SKM-1 treated with dmso at 0.1 percent for 144 hours (cell line): Measurements from ENCODE around the gene NECTIN1.
A peak's percentile ranks its signal among the peaks of the same experiment; 100 is the strongest.

Source experiments
- DNase-seq: peaks from one replicate; lab custom pipeline; 2025; ENCODE audit not compliant: unreplicated experiment; lab: John Stamatoyannopoulos, UW

The NECTIN1 gene

GRCh38 chr11:119734788-119735187, 5.8 kb upstream of the NECTIN1 start:
- DNase-seq: no peak

DNA sequence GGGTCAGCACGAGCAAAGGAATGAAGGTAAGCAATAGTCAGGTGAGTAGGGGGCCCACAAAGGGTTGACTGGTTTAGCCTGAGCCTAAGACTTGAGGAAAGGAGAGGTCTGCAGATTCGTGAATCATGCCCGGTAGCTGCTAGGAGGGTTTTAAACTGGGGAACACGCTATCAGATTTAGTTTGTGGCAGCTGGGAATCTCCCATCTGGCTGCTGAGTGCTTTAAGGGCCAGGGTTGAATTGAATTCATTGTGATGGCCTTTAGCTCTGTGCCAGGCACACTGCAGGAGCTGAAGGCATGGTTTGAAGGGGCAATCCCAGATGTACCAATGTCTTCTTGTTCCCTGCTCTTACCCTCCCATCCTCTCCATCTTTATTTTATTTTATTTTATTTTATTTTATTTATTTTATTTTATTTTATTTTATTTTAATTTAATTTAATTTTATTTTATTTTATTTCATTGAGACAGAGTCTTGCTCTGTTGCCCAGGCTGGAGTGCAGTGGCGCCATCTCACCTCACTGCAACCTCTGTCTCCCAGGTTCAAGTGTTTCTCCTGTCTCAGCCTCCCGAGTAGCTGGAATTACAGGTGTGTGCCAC, 1.9 kb upstream of the NECTIN1 start:
- no peak for DNase-seq

- DNase-seq: peak; percentile 18
These were observed 1.1 kb upstream of the NECTIN1 start for GRCh38 chr11:119729951-119730613.

DNA sequence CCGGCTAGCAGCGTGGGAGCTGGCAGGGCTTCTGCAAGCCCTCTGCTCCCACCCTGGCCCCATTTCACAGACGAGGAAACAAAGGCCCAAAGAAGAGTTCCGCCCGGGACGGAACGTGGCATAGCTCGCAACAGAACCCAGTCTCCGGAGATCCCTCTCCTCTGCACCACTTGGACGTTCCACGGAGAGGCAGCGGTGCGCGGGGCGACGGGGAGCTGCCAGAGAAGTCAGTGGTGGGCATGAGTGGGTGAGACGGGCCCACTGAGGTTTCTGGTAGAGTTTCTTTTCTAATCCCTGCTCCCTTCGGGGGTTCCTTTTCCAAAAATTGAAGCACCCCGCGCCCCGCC, 554 bp upstream of the NECTIN1 start:
- DNase-seq: no peak

DNA sequence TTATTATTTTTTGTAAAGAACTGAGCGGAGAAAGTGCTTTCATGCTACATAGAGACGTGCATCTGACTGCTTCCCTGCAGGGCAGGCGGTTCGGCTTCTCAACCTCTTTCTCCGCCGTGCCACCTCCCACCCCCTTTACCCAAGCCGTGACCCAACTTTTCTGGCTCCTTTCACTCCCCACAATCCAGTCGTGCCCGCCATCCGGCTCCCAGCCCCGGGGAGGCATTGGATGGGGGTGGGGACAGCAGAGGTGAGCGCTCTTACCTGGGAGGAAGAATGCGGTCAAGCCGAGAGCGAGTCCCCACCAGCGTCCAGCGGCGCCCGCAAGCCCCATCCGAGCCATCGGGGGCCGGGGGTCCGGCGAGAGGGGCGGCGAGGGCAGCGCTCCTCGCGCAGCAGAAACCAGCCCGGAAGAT, 781 bp downstream of the NECTIN1 start:
- no peak for DNase-seq

- no peak for DNase-seq
These were observed 1.4 kb downstream of the NECTIN1 start for GRCh38 chr11:119727523-119728151.

DNA sequence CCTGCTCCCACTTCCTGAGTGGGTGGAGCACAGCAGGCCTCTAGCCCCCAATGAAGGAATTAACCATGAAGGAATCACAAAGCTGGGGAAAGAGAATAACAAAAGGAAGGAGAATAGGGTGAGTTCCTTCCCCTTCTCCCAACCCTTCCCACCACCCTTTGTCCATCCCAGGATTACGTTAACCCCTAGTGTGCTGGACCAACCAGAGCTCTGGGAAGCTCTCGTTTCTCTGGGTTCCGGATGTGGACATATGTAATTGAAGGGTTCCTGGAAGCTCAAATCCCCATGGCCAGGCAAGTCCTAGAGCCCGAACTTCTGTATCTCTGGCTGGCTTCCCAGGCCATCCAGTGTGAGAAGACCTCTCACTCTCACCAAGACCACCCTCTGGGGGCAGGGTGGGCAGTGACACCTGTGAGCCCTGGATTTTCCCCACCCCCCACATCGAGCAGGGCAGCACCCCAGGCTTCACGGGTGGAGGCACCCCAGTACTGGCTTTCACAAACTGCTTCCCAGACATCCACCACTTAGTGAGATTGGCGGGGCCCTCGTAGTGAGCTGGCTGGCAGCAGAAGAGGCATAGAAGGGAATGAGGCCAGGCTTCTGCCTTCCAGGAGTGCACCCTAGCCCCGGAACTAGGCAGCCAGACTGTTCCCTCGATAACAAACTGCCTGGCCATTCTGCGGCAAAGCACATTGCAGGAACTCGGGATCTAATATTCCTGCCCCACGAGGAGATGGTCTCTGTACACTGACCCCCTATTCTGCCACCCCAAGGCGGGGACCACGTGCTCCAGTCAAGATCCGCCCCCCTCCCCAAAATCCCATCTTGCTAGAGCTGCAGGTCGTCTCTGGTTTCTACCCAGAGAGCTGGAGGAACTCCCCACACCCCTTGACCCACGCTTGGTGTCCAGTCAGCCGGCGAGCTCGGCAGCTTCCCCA, 2.1 kb downstream of the NECTIN1 start:
- DNase-seq: no peak

DNA sequence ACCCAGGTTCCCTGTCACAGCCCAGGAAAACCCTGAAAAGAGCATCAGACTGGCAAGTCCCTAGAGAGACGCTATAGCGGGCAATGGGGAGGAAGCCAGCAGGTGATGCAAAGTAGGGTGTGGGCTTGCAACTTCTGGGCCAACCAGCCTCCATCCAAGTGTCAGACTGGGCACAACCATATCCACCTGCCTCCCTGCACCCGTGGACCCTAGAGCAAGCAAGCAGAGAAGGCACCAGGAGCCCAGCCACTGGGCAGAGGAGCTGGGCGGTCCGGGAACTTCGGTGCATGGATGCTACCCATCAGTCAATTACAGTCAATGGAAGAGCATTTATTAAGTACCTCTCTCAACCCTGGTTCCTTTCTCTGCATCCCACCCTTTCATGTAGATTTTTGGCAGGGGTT, 2.8 kb downstream of the NECTIN1 start:
- no peak for DNase-seq

DNA sequence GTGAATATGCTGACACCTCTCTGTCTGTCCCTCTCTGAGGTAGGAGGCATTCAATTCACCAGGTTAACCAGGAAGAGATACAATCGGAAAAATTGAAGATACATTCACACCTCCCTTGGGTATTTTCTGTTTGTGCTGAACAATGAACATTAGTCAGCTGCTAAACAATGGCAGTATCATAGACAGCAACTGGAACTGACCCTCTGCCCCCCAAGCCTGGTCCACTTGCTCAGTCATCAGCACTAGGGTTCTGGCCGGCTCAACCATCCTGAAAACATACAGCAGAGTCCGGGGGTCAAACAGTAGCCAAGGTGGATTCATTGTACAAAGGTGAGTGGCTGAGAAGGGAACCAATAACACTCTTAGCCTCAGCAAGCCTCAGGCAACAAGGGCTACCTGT, 4.0 kb downstream of the NECTIN1 start:
- no peak for DNase-seq

GRCh38 chr11:119723952-119724325, 5.1 kb downstream of the NECTIN1 start:
- DNase-seq: no peak

DNA sequence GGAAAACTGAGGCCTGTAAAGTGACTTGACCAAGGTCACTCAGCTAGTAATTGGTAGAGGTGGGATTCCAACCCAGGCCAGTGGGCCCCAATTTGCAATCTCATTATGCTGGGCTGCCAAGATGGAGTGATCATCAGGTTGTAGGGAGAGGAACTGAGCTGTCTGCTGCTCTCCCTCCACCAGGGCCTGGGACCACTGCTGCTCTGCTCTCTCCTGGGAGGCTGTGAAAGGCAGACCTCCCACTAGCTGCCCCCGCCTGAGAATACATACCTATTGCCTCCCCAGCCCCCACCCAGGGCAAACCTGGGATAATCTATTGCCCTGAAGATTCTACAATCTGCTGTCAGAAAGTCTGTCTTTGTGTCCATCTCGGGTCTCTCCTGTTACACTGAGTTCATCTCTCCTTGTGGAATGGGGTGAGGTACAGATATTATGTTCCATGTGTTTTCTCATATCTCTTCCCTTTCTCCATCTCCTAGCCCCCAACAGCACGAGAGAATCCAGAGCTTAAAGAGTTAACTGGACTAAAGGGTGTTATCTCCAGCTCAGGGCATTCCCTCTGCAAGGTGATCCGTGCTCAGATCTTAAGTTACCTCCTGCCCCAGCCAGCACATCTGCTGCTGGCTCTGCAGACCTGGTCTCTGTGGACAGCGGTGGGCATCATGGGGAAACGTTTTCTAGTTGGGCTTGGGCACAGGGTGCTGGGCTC, 5.6 kb downstream of the NECTIN1 start:
- no peak for DNase-seq

GRCh38 chr11:119722281-119722794, 6.7 kb downstream of the NECTIN1 start:
- no peak for DNase-seq

DNA sequence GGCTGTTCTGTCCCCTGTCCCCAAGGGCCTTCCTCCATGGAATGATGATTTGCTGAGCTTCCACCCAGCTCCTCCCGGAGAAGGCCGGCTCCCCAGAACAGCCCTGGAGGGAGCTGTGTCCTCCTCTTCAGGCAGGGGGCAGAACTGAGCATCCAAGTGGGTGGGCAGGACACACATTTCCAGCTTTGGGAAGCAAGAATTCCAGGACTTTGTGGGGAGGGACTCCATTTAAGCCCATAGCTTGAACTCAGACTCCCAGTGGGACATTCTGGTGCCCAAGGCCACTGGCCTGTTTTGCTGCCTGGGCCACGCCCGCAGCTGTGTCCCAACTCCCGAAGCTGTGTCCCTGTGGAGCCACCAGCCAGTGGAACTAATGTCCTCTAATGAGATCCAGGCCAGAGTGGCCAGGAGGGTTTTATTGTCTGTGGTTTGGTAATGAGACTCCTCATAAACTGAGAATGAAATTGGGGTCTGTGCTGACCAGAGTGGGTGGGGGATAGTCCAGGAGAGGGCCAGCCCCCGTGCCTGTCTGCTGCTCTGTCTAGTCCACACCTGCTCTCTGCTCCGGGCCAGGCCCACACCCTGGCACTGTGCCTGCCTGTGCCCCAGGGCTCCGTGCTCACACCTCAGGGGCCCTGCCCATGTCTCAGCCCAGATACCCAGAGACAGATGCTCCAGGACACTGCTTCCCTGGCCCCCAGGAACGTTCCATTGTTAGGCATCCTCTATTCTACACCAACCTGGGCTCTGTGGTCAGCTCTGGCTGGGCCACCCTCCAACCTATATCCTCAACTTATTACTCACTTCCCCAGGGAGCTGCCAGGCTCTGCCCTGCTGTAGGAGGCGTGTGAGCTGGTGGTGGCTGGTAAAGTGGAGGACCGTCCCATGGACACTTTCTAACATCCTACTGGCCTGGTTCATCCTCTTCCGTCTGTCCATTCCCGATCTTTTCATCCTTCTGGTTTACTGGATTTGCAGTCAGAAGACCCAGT, 7.6 kb downstream of the NECTIN1 start:
- no peak for DNase-seq

- no peak for DNase-seq
These were observed 8.6 kb downstream of the NECTIN1 start for GRCh38 chr11:119720311-119720913.

DNA sequence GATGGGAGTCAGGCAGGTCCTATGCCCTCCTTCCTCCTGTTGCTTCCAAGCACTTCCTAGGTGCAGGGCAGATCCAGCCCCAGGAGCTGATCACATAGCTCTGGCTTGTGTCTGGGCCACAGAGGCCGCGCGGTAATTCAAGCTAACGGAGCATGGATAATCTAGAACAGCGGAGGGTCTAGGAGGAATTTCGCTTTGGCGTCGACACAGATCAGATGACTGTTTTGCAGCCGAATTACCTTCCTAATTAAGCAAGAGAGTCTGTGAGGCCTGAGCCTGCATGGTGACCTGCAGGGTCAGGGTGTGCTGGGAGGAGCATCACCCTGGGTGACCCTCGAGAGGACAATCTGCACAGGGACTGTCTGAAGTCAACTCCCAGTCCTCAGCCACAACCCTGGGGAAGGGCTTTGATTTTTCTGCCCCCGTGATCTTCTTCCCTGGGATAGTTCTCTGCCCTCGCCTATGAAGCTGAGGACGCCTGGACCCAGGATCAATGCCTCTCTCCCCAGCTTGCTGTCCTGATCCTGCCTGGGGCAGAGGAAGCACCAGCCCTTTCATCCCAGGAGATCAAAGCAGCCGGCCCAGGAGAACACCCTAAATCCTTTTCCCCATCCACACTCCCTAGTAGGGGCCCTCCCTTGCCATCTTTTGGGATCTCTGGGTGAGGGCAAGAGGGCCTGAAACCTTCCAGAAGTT, 11.0 kb downstream of the NECTIN1 start:
- DNase-seq: no peak

DNA sequence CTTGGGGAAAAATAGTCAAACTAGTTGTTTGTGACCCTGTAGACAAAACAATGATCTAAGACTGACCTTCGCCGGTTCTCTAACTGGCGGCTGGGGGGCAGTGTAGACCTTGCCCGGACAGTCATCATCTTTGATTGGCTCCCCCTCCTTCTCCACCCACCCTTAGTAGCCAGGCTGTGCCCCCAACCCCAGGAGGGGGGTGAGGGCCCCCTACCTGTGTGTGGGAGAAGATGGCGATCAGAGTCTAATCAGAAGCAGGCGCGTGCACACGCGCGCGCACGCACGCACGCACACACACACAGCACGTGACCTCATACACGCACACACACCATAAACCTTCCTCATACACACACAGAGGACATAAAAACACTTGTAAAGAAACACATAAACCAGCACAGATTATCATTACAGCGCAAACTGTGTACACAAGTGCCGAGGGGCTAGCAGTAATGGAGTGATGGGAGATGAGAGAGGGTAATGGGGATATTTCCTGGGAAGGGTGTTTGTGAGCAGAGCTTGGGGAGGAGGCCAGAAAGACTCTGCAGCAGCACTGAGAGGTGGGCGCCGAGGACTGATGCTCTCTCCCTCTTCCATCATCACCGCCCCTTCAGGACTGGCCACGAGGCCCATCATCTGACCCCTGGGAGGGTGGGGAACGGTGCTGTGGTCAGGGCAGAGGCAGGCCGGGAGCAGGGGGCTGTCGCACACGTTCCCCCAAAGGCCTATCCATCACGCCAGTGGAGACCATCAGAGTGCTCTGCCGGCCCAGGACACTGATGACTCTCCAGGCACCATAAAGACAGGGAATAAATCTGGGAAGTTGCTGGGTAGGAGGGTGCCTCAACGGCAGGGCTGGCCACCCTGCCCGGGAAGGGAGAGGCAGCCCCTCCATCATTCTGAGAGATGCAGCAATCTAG, 12.2 kb downstream of the NECTIN1 start:
- DNase-seq: no peak

DNA sequence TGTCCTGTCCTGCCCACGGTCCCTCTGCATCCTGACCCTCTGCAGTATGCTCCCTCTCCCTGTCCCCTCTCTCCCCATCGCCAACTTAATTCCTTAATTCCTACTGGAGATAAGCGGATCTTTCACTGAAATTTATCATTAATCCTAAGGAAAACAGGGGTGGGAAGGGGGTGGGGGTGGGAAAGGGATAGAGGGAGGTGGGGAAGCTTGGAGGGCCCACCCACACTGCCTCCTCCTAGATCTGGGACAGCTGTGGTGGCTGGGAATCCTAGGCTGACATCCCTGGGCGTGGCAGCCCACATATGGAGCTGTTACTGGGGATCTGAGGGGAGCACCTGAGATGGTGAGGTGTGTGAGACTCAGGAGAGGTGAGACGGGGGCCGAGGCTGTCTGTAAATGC, 14.4 kb downstream of the NECTIN1 start:
- DNase-seq: no peak

GRCh38 chr11:119714189-119714588, 14.8 kb downstream of the NECTIN1 start:
- no peak for DNase-seq
